CD4-positive, alpha-beta T cell treated with Interleukin-15 for 4 hours (primary cell): ENCODE results near the gene NT5C3B.
A peak's percentile ranks its signal among the peaks of the same experiment; 100 is the strongest.

Experiments
- DNase-seq: peaks from one replicate; pipeline ENCODE4 v3.0.0-alpha.2; 2020; ENCODE audit warnings: low spot score

The NT5C3B gene

DNA sequence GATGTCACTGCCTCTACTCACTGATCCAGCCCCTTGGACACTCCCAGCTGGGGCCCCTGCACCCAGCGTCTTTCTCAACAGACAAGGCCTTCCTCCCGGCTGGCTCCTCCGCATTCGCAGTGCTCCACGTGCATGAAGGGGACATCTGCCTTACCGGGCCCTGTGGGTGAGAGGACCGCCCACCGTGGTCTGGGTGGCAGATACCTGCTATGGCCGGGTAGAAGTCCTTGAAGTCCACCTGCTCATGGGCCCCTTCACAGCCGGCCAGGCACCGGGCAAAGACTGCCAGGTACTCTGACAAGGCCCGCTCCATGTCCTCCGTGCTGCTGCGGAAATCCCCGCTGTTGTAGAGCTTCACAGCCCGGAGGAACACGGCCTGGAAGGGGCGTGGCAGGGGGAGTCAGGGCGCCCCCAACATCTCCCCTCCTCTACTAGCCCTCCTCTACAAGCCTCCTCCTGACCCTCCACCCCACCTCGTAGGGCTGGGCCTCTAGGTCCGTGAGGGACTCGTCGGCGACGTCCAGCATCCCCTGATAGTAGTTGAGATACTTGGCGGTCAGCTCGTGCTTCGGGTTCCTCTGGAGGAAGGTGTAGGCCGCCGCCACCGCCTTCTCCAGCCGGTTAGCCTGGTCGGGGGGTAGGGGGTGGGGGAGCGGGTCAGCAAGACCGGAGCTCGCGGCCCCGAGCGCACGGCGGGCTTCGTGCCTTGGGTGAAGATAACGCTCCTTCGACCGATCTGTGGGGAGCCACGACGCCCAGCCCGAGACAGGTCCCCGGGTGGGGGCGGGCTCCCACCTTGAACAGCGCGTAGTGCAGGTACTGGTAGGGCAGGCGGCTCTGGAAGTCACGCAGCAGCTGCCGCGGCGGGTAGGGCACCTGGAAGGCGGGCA, 25.1 kb downstream of the NT5C3B start:
- peak; percentile 4 for DNase-seq

DNA sequence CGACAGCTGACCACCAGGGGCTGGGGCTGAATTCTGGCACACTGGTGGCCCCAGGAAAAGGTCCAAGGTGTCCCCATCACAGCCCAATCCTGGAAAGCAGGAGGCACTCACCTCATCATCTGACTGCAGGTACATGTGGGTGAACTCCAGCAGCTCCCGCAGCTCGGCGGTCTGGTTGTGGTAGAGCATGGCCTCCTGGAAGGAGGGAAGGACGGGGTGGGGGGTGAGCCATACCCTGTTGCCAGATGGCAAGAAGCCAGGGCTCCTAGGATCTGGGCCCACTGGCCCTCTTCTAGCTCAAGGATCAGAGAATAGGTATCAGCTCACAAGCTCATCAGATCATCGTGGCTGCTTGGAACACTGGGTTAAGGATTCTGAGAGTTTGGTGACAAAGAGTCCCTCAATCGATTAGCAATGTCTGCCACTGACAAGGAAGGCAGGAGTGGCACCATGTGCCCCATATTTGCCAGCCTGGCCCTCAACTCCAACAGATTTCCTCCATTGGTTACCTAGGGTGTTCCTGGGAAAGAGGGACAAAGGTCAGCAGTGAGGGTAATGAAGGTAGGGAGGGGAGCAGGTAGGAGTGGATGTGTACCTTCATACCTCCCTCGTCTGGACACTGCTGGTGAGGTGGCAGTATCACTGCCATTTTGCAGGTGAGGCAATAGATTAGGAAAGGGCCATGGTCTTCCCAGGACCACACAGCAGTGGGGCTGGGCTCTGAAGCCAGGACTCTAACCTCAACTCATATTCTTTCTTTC, 29.2 kb downstream of the NT5C3B start:
- no peak for DNase-seq

DNA sequence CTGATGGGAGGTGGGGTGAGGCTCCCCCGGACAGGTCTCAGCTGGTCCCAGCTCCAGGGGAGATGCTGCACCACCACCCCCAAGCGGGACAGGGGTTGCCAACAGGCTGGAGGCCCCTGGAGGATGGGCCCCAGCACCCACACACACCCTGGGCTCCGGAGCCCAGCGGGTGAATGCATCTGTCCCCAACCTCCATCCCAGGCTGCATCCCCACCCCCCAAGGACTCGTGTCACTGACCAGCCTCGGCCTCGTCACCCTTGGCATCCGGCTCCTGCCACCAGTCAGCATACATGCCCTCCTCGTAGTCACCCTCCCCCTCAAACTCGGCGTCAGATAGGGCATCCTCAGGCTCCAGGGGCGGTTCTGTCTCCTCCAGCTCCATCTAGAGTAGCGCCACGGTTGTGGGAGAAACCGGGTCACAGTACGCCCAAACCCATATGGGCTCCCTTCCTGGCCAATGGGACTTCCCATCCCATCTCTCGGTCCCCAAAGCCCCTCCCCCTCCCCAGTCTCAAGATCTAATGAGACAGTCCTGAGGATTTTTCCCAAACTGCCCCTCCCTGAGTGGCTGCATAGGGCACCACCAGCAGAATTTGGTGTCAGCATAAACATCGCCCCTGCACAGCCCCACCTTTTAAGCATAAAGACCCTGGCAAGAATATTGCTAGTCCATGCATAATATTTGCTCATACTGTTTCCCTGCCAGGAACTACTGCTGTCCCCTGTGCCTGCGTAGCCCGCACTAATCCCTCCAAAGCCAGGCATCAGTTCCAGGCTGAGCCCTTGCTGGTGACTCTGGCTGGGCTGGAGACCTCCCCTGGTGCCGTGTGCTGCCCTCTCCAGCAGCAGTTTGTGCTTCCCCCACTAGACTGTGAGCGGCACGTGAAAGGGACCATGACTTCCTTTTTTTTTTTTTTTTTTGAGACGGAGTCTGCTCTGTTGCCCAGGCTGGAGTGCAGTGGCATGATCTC, 32.7 kb downstream of the NT5C3B start:
- DNase-seq = no peak

DNA sequence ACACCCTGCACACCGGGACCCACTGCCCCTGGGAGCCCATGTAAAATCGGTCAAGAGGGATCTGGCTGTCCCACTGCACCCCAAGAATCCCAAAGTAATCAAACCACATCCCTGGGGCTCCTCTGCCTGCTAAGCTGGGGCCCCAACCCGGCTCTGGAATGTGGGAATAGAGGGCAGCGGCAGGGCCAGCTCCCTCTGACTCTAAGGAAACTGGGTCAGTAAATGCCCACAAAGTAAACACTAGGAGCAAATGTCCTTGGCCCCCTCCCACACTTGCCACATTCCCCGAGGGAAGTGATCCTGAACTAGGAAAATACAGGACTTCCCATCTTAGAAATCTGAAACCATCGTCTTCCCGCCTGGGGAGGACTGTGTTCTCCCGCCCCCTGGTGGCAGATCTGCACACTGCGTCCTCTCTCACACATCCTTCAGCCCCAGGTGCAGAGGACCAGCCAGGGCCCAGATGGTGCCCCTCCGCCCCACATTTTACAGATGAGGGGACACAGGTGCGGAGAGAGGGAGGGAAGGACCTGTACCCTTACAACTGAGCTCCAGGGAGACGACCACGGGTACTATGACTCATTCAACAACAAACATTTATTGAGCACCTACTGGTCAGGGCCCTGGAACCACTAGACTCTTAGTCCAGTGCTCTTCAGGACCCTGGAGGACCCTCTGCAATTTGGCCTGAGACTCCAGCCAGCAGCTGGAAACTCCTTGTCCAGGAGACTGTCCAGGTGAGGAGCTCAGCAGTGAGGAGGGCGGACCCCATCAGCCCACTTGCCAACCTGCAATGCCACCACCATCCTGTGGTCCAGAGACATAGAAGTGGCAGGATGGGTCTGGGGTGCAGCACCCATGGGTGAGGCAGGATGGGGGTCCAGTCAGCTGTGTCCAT, 34.4 kb downstream of the NT5C3B start:
- DNase-seq = peak; percentile 70

DNA sequence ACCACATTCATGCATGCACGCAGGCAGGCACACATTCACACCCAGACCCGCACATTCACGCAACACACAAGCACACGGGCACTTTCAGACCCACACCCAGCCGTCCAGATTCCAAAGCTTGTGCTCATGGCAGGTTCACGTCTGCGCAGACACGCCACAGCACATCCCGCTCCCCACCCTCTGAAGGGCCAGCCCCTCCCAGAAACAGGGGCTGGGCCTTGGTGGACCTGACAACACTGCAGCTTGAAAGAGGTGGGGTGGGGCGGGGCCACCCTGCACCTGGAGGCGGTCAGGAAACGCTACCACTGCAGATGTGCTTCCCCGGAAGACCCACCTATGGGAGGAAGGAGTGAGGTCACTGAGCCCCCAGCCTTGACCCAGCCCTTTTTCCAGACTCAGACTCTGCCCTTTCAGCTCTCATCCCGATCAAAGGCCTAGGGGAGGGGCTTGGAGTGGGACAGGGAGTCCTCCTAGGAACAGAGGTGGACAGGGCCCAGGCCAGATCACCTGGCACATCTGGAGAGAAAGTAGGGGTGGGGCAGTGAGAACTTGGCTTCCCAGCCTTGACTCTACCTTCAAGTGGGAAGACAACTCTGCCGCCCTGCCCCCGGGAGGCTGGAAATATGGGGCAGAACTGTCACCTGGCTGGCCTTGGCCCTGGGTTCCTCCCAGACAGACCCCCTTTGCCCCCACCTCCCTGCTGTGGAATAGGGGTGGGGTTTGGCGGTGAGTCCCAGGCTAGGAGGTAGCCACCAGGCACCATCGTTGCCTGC, 35.2 kb downstream of the NT5C3B start:
- DNase-seq = no peak

DNA sequence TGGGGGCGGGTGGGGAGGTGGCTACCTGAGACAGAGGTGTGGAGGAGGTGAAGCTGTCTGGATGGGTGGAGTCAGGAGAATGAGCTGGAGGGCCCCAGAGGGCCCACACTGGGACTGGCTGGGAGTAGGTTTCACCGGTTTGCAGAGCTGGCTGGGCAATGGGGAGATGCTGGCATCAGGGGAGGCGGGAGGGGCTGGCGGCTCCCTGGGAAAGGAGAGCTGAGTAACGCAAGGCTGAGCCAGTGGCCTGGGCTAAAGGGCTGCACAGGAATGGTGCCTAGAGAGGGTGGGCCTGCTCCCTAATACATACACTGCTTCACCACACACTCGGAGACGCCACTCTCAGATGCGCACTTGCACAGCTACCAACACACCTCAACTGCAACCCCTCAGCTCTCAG, 36.7 kb downstream of the NT5C3B start:
- no peak for DNase-seq

DNA sequence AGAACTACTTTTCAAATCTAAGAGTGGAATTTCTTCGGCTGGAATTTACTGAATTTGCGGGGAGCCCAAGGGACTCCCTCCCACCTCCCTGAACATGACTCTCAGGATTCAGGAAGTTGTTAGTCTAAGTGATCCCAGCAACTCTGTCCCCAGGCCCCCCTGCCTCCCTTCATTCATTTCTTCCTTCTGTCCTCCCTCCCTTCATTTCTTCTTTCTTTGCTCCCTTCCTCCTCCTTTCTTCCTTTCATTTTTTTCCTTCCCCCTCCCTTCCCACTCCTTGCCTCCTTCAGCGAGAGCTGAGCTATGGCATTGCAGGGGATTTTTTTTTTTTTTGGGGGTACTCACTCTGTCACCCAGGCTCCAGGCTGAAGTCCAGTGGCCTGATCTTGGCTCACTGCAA, 38.7 kb downstream of the NT5C3B start:
- no peak for DNase-seq

DNA sequence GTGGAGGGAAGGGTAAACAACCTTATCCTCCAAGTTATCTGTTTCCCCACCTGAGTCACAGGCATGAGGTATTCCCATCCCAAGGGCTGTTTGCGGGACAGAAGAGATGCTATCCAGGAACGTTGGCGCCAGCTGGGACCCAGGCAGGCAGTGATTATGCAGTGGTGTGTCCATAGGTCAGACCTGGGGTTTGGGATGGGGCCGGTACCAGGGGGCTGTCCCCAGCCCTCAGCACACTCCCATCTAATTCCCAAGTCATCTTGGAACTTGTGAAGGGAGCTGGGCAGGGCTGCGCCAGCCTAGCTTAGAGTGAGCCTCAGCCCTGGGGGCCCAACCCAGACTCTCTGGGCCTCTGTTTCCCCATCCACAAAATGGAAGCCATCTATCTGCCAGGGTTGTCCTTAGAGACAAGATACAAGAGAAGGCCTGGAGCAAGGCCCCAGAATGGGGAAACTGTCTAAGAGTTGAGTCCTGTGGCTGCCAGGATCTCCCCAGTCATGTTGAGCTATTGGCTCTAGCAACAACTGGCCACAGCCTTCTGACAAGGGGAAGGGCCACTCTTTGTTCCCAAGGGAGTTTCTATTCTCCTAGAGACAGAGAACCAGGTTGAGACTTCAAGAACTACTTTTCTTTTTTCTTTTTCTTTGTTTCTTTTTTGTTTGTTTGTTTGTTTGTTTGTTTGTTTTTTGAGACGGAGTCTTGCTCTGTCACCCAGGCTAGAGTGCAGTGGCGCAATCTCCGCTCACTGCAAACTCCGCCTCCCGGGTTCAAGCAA, 39.7 kb downstream of the NT5C3B start:
- no peak for DNase-seq

DNA sequence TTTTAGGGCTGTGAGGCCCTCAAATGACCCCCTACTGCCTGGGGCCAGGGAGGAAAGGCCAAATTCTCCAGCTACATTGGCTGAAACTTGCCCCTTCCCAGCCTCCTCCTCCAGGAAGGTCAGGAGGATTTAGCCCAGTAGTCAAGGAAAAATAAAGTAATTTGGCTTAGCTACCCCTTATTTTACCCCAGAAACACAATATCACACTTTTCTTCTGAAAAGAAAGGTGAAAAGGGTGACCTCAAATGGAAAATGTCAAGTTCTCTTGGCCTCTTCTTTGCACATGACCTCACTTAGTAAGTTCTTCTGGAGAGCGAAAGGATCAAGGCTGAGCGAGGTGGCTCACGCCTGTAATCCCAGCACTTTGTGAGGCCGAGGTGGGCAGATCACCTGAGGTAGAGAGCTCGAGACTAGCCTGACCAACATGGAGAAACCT, 41.5 kb downstream of the NT5C3B start:
- DNase-seq = no peak

DNA sequence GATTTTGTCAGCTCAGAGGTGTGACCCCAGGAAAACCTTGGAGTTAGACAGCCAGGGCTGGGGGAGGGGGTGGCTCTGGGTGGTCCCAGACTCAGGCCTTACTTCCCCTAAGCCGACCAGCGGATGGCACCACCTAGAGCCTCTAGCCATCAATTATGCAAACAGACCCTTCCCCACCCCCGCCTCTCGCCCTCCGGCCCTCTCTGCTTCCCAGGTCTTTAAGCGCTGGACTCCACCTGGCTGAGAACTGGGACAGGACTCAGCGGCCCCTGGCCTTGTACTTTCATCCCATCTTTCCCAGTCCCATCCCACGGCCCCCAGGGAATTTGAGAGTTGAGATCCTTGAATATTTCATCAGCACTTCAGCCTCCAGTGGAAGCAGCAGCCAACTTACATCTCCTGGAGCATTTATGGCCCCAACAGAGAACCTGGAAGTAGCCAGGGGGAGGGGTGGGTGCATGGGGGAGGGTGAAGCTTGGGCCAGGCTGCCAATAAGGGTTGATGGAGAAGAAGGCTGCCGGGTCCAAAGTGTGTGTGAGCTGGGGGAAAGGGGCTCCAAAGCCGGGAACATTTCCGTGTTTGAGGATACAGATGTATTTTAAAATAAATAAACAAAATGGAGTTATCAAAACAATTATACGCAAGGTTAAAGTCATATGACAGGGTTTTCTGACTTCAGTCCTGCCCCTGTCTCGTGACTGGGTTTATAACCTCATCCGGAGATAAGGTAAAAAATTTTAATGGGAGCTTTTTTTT, 42.1 kb downstream of the NT5C3B start:
- no peak for DNase-seq

DNA sequence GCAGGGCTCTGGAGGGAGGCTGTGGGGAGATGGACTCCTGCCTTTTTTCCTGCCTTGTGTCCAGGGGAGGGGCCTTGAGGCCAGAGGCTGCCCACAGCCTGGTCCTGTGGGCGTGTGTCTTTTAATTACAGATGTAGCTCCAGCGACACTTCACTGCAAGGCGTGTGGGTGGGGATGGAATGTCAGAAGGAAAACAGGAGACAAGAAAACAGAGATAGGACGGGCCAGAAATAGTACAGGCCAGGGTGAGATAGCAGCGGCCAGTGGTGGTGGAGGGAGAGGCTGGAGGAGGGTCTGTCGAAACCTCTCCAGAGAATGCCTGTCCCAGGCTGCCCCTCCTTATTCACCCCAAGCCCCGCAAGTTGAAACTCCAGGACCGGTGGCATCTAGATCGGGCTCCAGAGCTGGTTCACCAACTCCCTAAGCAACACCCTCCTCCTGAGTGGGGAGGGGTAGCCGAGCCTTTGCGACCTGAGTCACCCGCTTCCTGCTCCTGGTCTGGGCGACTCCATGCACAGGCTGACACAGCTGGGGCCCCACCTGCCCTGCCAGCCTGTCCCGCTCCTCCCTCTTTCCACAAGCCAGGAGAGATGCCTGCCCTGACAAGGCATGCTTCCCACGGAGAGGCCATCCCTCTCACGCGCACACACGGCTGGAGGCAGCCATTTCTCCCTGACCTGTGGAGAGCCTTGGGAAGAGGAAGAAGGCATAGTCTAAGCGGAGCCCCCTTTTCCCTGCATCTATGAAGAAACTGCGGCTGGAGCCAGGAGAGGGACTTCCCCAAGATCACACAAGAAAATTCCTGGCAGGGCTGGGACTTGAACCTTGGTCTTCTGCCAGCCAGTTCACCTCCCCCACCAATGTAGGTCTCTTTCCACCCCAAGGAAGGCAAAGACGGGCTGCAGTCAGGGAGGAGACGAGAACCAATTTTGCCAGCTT, 42.9 kb downstream of the NT5C3B start:
- DNase-seq = no peak

DNA sequence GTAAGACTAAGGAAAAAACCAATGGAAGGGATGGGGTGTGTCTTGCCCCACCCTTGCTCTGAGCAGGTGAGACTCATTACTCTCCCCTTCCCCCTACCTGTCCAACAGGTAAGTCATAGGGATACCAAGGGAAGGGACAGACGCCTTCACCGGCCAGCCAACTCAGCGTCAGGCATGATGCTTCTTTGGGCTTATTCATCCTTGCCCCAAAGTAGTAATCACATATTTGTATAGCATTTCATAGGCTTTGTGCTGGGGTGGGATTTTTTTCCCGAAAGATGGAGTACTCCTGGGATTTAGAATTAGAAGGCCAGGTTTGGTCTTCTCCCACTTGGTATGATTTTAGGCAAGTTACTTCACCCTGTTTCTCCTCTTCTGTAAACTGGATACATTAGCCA, 49.0 kb downstream of the NT5C3B start:
- DNase-seq = no peak

DNA sequence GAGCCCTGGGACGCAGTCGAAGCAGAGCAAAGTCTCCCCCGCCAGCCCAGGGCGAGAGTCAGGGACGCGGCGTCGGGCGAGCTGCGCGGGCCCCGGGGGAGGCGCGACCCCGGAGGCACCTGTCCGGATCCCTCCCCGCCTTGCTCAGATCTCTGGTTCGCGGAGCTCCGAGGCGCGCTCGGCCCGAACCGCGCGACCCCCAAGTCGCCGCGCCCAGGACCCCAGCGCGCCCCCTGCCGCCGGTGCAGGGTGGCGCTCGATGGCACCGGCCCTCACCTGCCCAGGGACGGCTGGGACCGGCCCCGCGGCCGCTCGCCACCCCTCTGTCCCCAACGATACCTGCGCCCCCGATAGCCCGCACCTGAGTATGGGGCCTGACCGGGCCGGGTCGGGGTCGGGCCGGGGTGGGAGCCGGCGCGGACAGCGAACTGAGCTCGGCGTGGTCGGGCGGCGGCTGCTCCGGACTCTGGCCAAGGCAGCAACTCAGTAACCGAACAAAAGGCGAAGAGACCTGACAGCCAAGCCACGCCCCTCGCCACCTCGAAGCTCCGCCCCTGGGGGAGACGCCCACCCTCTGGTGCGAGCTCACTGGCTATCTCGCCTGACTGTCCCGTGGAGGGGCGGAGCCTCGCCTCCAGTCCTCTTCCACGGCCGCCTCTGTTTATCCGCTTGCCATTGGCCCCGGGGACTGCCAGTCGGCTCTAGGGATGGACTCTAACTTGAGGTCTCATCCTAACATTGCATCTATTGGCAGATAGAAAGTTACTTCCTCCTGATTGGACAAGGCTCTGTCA, 49.6 kb downstream of the NT5C3B start, which contains the start of gene JUP:
Gene JUP (minus strand): TSS at position 485 of the 794 bp plus-strand sequence. CDS start 14,857 bp downstream, outside the sequence.
- DNase-seq = peak; percentile 85

DNA sequence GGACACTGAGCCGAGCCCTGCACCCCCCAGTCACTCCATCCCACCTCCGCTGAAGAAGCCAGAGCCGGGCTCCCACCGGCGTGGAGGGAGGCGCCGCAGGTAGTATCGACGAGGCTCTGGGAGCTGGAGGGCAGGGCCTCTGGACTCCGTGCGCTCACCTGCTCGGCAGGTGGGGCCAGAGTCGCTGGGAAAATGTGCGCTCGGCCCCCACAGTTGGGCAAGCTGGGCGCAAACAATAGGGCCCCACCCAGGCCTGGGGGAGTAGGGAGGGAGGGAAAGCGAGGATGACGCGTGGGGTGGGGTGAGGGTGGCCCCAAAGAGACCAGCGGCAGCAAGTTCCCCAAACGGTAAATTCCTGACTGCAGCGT, 50.2 kb downstream of the NT5C3B start:
- DNase-seq = no peak

DNA sequence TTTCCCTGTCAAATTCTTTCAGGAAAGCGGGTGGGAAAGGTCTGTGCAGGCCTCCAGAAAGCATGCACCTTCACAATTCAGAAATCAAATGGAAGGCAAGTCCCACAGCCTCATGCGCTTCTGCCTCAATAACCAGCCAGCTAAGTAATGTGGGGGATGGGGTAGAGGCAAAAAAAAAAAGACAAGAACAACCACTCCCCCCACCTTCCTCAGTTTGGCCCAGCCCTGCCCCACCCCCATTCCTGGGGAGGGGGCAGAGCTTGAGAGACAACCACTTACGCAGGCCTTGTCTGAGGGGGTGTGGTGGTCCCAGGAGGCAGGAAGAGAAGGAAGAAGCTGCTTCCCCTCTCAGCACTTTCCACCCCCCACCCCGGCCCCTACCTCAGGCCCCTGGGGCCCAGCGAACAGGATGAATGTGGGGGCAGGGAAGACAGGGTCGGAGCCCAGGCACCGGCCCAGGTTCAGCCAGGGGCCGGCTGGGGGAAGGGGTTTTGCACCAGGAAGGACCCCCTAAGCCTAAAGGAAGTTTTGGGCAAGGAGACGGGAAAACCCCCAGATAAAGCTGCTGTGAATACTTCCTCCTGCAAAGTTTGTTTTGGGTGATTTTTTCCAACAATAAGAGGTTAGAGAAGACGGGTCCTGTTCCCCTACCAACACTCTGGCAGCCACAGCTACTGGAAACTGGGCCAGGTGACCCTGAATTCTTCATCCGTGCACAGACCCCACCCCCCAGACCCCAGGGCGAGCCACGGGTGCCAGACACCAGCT, 50.8 kb downstream of the NT5C3B start:
- DNase-seq = no peak

DNA sequence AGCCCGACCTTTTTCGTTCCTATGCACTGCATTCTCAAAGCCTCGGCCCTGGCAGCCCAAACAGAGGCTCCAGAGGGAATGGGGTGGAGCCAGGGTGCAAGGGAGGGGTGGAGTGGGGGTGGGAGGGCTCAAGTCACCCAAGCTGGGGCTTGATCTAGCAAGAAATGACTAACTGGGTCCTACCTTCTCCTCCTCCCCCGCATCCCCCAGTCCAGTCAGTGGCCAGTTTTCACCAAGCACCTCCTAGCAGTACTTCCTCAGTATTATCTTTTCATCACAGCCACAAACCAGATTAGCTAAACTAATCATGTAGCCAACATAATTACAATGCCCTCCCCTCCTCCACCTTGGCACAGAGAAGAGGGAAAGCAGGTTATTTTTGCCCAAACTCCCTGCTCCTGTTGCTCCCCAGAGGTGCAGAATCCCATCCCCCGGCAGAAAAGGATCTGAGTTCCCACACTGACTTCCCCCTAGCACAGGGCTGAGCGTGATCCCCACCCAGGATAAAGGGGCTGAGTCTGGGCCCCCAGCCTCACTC, 51.8 kb downstream of the NT5C3B start:
- DNase-seq = no peak
